ENCODE measurements around the gene UGT1A1.
A peak's percentile ranks its signal among the peaks of the same experiment; 100 is the strongest.
"Not testable (repeated sequence)": the region's sequence is repeated elsewhere in the genome, so short reads cannot be mapped to it uniquely, and the experiment has no call there.

Gene UGT1A1

DNA sequence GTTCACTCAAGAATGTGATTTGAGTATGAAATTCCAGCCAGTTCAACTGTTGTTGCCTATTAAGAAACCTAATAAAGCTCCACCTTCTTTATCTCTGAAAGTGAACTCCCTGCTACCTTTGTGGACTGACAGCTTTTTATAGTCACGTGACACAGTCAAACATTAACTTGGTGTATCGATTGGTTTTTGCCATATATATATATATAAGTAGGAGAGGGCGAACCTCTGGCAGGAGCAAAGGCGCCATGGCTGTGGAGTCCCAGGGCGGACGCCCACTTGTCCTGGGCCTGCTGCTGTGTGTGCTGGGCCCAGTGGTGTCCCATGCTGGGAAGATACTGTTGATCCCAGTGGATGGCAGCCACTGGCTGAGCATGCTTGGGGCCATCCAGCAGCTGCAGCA lies at the start of gene UGT1A1:
Gene UGT1A1, plus strand, starts transcription at position 228 of the 400 bp plus-strand sequence. Its CDS starts 18 bp downstream, at position 246.
- no peak for DNase-seq

DNA sequence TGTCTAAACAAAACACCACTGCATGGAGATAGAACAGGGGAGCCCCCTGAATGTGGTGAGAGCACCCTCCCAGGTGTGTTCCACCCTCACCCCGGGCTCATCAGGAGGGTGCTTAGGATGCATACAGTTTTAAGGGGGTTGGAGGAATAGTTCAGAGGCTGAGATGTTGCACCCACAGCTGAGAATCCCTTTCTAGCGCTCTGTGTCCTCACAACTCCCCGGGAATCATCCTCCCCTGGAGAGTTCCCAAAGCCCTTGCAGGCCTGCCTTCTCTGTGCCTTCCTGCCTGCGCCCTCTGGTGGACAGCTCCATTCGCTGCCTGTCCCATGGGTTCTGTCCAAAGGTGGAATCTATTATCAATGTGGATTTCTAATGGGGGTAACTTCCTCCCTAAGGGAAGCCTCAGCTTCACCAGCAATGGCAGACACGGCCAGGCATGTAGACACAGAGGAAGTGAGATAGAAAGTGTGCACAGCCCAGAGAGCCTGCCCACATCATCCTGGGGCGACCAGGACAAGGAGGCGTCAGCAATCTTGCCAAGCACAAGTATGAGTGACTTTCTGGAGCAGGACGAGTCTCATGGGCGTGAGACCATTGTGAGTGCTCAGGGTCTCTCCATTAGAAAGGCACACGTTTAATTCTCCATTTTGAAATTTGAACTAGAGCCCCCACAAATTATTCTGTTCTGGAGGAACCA lies 48.6 kb upstream of the UGT1A1 start:
- peak; percentile 91 for DNase-seq

GRCh38 chr2:233712611-233713261 lies 47.3 kb upstream of the UGT1A1 start, which contains the start of gene UGT1A5:
Gene UGT1A5, plus strand, starts transcription at chr2:233712907. Its CDS starts 85 bp downstream, at chr2:233712992.
- DNase-seq, result no peak

- DNase-seq, result no peak
These were observed 46.8 kb upstream of the UGT1A1 start for GRCh38 chr2:233713262-233713615.

DNA sequence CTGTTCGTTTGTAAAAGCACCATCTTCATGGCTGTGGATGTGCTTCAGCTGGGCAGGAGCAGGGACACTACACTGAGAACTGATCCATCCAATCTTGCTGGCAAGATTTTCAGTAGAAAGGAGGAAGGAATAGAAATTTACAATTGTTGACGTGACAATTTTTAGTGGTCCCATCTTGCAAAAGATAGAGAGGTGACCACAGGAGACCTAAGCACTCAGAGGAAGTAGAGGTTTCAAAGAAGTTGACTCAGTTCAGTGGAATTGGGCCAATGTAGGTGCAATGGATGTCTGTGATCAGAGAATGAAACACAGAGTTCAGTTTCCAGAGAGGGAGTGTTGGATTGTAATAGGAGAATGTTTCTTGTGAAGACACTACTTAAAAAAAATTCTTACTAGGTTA lies 45.9 kb upstream of the UGT1A1 start:
- peak; percentile 55 for DNase-seq

GRCh38 chr2:233718552-233718951 lies 41.5 kb upstream of the UGT1A1 start, which contains the start of gene UGT1A4:
Gene UGT1A4, plus strand, starts transcription at chr2:233718736. Its CDS starts 85 bp downstream, at chr2:233718821.
- DNase-seq, result no peak

GRCh38 chr2:233728723-233729301 lies 31.3 kb upstream of the UGT1A1 start, which contains the start of gene UGT1A3:
Gene UGT1A3, plus strand, starts transcription at chr2:233729042. Its CDS starts 85 bp downstream, at chr2:233729127.
- DNase-seq, result no peak

DNA sequence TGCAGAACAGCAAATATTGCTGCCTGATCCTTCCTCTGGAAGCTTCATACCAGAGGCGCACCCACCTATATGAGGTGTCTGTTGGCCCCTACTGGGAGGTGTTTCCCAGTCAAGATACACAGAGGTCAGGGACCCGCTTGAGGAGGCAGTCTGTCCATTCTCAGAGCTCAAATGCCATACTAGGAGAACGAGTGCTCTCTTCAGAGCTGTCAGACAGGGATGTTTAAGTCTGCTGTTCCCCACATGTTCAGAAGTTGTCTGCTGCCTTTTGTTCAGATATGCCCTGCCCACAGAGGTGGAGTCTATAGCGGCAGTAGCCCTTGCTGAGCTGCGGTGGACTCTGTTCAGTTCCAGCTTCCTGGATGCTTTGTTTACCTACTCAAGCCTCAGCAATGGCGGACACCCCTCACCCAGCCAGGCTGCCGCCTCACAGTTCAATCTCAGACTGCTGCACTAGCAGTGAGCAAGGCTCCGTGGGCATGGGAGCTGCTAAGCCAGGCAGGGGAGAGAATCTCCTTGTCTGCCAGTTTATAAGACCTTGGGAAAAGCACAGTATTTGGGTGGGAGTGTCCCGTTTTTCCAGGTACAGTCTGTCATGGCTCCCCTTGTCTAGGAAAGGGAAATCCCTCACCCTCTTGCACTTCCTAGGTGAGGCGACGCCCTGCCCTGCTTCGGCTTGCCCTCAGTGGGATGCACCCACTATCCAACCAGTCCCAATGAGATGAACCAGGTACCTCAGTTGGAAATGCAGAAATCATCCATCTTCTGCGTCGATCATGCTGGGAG lies 23.0 kb upstream of the UGT1A1 start:
- not testable (repeated sequence) for DNase-seq

- DNase-seq, result no peak
These were observed 19.2 kb upstream of the UGT1A1 start for GRCh38 chr2:233740870-233741269.

GRCh38 chr2:233743464-233744259 lies 16.4 kb upstream of the UGT1A1 start:
- no peak for DNase-seq

DNA sequence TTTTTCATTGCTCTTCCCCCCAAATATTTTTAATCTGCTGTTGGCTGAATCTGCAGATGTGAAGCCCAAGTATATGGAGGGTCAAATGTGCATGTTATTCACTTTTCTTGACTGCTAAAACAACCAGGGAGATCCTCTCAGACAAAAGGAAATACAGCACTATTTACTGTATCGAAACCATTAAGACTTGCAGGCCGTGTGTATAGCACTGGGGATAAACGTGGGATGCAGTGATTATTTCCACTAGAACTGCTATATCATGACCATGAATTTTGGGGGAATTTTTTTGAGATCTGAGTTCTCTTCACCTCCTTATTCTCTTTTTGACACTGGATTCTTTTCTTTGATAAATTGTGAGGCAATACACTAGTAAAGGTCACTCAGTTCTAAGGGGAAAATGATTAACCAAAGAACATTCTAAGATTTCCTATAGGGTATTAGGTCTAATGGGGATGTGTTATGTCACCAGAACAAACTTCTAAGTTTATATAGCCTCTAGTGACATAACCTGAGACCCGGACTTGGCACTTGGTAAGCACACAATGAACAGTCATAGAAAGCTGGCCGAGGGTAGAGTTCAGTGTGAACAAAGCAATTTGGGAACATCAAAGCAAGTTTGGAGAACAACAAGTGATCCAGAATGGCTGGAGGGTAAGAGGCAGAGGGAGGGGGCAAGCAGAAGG lies 14.9 kb upstream of the UGT1A1 start:
- no peak for DNase-seq

GRCh38 chr2:233745838-233746237 lies 14.2 kb upstream of the UGT1A1 start:
- DNase-seq, result not testable (repeated sequence)

DNA sequence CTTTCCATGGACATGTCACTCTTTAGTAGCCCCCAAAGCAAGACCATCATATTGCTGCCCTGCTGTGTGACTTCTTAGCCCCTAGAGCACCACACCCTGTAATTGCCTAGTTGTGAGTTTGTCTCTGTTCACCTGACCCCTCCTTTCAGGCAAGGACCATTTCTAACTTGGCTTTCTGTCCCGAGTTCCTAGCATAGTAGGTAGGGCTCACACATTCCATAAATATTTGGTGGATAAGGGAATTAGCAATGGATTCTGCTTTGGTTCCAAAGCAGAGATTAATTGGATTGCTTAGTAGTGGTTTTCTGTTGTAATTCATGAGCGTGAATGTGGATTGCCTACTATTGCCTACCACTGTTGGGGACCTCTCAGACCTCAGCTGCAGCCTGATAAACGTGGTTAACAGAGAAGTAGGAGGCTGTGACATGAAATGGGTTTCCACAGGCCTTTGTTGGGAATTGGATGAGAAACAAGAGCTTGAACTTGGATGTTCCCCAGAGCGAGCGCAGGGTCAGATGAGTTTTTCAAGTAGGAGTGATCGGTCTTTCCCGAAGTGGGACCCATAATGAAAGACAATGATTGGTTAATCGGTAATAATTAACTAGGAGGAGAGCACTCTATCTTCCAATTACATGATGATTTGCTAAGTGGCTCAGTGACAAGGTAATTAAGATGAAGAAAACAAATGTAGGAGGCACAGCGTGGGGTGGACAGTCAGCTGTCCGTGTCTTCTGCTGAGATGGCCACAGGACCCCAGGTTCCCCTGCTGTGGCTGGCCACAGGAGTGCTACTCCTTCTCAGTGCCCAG lies 13.4 kb upstream of the UGT1A1 start:
- no peak for DNase-seq

DNA sequence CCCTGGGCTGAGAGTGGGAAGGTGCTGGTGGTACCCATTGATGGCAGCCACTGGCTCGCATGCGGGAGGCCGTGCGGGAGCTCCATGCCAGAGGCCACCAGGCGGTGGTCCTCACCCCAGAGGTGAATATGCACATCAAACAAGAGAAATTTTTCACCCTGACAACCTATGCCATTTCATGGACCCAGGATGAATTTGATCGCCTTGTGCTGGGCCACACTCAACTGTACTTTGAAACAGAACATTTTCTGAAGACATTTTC lies 12.9 kb upstream of the UGT1A1 start:
- no peak for DNase-seq

GRCh38 chr2:233750689-233751088 lies 9.4 kb upstream of the UGT1A1 start:
- not testable (repeated sequence) for DNase-seq

- DNase-seq, result not testable (repeated sequence)
These were observed 8.7 kb upstream of the UGT1A1 start for GRCh38 chr2:233751212-233752009.

DNA sequence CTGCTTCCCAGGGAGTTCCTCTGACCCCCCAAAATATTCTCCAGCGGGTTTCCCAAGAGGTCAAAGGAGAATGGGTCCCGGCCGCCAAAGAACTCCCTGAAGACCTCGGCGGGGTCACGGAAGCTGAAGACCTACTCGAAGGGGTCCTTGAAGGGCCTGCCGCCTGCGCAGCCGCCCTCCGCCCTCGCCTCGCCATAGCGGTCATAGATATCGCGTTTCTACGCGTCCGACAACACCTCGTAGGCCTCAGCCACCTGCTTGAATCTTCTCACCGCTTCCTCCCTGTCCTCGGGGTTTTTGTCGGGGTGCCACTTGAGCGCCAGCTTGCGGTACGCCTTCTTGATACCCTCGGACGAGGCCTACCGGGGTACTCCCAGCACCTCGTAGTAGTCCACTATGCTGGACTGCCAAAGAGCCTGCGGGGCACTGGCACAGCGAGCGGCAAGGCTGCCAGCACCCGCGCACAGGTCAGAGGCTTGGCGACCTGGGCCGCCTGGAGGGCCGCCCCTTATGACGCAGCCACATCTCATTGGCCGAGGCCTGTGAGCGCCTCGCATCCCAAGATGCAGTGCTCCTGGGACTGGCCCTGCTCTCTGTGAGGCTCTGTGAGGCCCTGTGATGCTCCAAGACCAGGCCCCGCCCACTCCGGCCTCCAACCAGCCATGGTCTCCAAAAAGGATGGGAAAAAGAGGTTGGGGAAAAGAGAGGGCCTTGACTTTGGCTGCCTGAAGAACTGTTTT lies 5.0 kb upstream of the UGT1A1 start:
- no peak for DNase-seq

GRCh38 chr2:233756429-233757081 lies 3.5 kb upstream of the UGT1A1 start:
- DNase-seq, result no peak

DNA sequence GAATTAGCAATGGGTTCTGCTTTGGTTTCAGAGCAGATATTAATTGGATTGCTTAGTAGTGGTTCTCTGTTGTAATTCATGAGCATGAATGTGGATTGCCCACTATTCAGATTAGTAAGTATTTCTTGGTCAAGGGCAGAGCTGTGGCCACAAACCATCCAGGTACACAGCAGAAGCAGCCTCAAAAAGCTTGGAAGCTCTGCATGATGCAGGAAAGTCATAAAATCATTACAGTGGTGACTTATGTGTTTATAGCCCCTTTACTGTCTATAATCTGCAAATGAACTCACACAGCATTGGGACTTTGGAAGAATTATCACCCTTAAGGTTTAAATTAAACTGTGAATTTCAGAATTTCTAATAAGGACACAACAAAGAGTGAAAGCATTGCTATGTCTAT lies 1.9 kb upstream of the UGT1A1 start:
- no peak for DNase-seq
